Activated T-cell treated with anti-CD3 and anti-CD28 coated beads, Interleukin-2, amount 50 U/mL, for 48 hours (primary cell): ENCODE data around the gene AEBP2.

Source experiments
- DNase-seq, 2 experiments: peaks; one replicate each; pipeline ENCODE4 v3.0.0-alpha.2; 2020

AEBP2 gene

GRCh38 chr12:19515179-19515578 is 75.9 kb downstream of the AEBP2 start:
- DNase-seq: no peak

DNA sequence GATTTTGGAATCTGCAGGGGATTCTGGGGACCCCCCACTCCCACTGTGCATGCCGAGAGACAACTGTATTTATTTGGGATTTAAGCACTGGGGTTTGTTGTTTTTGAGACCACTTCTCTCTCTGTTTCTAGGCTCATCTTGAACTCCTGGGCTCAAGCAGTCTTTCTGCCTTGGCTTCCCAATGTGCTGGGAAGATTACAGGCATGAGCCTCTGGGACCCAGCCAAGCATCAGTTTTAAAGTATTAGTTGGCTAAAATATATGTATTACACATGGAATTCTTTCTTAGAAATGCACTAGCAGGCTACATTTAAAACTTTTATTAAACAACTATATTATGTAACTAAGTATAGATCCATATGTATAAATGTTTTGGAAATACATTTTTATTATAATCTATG is 78.3 kb downstream of the AEBP2 start:
- no peak for DNase-seq

- no peak for DNase-seq
Measured at GRCh38 chr12:19518209-19518608, 78.9 kb downstream of the AEBP2 start.

- no peak for DNase-seq
Measured at GRCh38 chr12:19520646-19521415, 81.5 kb downstream of the AEBP2 start.

DNA sequence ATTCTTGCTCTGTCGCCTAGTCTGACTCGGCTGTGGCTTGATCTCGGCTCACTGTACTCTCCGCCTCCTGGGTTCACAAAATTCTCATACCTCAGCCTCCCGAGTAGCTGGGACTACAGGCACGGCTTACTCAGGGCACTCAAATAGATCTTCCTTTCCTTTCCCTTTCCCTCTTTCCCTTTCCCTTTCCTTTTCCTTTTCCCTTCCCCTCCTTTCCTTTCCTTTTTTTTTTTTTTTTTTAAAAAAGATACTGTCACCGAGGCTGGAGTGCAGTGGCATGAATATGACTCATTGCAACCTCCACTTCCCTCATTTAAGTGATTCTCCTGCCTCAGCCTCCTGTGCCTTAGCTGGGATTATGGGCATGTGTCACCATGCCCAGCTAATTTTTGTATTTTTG is 86.0 kb downstream of the AEBP2 start:
- no peak for DNase-seq

- DNase-seq: no peak
Measured at GRCh38 chr12:19527866-19528265, 88.6 kb downstream of the AEBP2 start.

DNA sequence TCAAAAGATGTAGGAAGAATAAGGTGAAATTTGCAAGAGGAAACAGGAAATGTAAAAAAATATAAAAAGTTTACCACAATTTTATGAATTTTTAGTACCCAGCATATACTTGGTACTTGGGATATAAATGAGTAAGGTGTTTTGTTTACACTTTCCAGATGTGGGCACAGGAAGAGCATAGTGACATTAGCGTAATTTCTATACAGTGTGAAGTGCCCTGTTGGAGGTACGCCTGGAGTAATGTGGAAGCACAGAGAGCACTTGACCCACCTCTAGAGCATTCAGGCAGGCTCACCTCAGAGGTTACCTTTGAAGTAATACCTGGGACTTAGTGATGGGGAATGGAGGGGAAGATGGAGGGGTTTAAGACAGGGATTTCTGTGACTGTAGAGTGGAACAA is 89.5 kb downstream of the AEBP2 start:
- DNase-seq: no peak

DNA sequence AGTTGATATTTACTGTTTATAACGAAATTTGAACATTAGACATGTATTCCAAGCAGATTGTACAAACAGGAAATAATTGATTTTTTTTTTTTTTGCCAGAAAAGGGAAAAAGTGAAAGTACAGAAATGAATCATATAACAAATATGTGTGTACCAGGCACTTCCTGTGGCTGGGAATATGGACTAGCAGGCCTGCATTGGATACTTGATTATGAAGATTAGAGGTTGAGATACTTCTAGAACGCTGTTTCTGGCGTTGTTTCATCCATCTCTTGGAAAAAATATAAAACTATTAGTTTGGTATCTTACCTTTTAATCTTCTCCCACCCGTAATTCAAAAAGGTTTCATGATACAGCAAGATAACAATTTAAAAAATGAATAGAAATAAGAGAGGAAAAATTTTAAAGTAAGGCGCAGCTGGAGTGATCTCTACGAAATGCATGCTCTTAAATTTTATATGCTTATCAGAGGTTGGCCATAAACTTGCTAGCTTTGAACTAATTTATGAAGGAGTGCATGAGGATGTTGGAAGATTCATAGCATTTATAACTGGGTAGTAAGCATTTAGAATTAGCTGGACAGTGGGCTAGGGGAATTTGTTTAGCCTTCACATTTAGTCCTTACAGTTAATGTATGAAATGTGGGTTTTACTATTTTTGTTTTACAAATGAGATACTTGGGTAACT is 90.8 kb downstream of the AEBP2 start:
- DNase-seq: no peak

- DNase-seq: no peak
Measured at GRCh38 chr12:19530637-19531023, 91.3 kb downstream of the AEBP2 start.

DNA sequence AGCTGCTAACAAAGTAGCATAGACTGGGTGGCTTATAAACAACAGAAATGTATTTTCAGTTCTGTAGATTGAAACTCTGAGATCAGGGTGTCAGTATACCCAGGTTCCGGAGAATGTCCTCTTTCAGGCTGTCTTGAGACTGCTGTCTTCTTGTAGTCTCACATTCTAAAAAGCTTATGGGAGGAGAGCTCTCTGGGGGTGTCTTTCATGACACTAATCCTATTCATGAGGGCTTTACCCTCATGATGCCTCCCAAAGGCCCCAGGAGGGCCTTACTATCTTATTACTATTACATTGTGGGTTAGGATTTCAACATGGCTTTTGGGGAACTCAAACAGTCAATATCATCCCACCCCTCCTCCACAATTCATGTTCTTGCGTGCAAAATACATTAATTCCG is 94.3 kb downstream of the AEBP2 start:
- DNase-seq: no peak

DNA sequence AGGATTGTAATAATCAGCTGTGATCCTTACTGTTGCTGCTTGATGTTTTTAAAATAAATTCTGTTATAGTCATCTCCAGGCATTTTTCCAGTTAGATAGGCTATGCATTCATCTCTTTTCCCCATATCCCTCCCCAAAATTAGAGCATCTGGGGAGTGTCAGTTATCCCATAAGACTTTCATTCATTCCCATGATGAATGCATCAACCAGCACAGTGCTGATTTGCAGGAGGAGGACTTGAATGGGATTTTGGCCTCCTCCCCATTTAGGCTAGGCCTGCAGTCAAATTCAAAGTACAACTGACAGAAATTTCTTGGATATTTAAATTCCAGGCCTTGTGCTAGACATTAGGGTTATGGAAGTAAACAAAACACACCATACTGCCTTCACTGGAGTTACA is 99.8 kb downstream of the AEBP2 start:
- DNase-seq: no peak

GRCh38 chr12:19539836-19540235 is 100.5 kb downstream of the AEBP2 start:
- no peak for DNase-seq

GRCh38 chr12:19542606-19543005 is 103.3 kb downstream of the AEBP2 start:
- no peak for DNase-seq

- no peak for DNase-seq
Measured at GRCh38 chr12:19544353-19544752, 105.1 kb downstream of the AEBP2 start.

DNA sequence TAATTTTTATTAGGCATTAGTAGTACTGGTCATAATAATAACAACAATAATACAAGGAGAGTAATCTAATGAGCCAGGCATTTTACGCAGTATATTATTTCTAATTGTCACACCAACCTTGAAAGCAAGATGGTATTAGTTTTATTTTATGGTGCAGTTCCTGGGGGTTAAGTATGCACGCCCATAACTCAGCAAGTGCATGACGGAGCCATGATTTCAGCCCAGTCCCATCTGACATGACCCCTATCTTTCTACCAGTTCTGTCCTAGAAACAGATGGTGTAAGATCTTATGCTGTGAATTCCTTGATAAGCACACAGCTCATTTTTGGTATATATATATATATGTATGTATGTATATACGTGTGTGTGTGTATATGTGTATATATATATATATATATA is 106.0 kb downstream of the AEBP2 start:
- DNase-seq: no peak

- no peak for DNase-seq
Measured at GRCh38 chr12:19546027-19546426, 106.7 kb downstream of the AEBP2 start.

GRCh38 chr12:19546611-19547162 is 107.4 kb downstream of the AEBP2 start:
- no peak for DNase-seq

DNA sequence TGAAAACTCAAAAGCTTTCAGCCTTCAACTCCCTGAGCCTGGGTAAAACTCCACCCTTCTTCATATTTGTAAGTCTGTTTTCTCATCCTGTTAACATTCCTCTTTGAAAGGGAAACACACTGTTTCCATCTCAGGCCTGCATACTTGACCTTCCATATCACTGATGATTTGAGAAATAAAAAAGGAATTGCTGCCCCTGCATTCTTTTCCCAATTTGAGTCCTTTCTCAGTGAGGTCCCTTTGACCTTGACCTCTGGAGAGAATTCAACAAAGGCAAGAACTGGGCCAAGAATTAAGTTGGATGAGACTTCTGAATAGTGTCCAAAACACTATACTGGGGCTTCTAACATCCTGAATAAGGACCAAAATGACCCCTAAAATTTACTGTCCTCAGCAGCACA is 108.0 kb downstream of the AEBP2 start:
- DNase-seq: no peak

GRCh38 chr12:19548834-19549233 is 109.5 kb downstream of the AEBP2 start:
- no peak for DNase-seq

GRCh38 chr12:19550626-19551025 is 111.3 kb downstream of the AEBP2 start:
- no peak for DNase-seq

- DNase-seq: peak; percentile 28 to 31
Measured at GRCh38 chr12:19552441-19553097, 113.3 kb downstream of the AEBP2 start.

GRCh38 chr12:19553175-19553574 is 113.9 kb downstream of the AEBP2 start:
- DNase-seq: no peak

DNA sequence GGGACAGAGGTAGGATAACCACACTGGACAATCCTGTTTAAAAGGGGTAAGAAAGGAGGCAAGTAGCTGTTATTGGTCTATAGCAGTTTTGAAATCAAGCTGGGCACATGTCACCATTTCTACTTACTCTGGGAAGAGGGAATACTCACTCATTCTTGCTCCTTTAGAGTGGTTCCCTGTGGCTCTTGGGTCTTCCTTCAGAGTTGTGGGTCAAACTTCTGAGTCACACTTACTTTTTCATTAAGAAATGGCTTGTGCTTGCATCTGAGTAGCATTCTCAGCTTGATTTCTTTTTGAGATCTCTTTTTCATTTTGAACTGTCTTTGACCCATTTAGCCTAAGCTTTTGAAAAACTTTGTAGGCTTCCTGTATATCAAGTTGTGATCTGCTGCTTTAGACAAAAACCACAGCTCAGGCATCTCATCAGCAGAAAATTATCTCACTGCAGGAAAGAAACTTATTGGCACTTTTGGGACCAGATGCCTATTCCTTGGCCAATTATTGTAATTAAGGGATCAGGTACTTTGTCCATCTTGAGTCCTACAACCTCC is 122.2 kb downstream of the AEBP2 start:
- no peak for DNase-seq
